ENCODE measurements around the gene FAM90A26. TPM values are rescaled to one million over a fixed set of nuclear protein-coding genes. Genes with fewer than 3 reads are reported as not detected.
"Not testable (repeated sequence)": the region's sequence is repeated elsewhere in the genome, so short reads cannot be mapped to it uniquely, and the experiment has no call there.

FAM90A26 gene
- total RNA-seq, 1 experiment from 2014 or later: not detected

- H3K27me3 ChIP-seq (ENCODE audit: insufficient read depth, low read length); H3K9me2 ChIP-seq (ENCODE audit: insufficient read depth); H3K79me2 ChIP-seq (ENCODE audit: insufficient read depth, low read length); H4K20me1 ChIP-seq (ENCODE audit: insufficient read depth); intact Hi-C loops (cut with micrococcal nuclease); H3K9me3 ChIP-seq (ENCODE audit: control insufficient read depth in 1 of 2, insufficient read depth in 1 of 2, low read depth in 1 of 2, low read length in 2 of 2); ATAC-seq; H3K36me3 ChIP-seq (ENCODE audit: control insufficient read depth in 1 of 2, insufficient read depth in 2 of 2, low read length in 2 of 2); POLR2A ChIA-PET; H2AFZ ChIP-seq (ENCODE audit: low read depth, low read length, poor library complexity, severe bottlenecking); CTCF ChIA-PET; DNase-seq (ENCODE audit: low read depth, low spot score); RAD21 ChIA-PET (ENCODE audit: low non-redundant PET in 1 of 2, low total read pairs in 2 of 2, uncharacterized antibody in 2 of 2, unreplicated experiment in 2 of 2): not testable (repeated sequence)
- peak overlapping the region; percentile 59 to 69 for H3K4me3 ChIP-seq (replicated peaks in 1 of 2; ENCODE audit: low read depth in 1 of 2, low read length in 2 of 2)
- H3K4me2 ChIP-seq (ENCODE audit: low read length): peak overlapping the region; percentile 84
- peaks cover 9 to 28% of the 10 kb centered on the region in 2 experiments for H3K4me1 ChIP-seq (ENCODE audit: control insufficient read depth in 1 of 2, insufficient read depth in 2 of 2, low read length in 2 of 2)
- H3K27ac ChIP-seq (ENCODE audit: low read depth, low read length): peak overlapping the region; percentile 85
- BruUV-seq (replicated peaks): TSS peak; percentile 75
- H3K9ac ChIP-seq (ENCODE audit: low read length): peak overlapping the region; percentile 92
- peak; percentile 42; the same call in 1 of the 2 replicates for TF ChIP-seq MAX (IDR thresholded peaks at IDR 0.05)
These were observed 16.5 kb upstream of the FAM90A26 start for GRCh38 chr4:9153571-9154157.

DNA sequence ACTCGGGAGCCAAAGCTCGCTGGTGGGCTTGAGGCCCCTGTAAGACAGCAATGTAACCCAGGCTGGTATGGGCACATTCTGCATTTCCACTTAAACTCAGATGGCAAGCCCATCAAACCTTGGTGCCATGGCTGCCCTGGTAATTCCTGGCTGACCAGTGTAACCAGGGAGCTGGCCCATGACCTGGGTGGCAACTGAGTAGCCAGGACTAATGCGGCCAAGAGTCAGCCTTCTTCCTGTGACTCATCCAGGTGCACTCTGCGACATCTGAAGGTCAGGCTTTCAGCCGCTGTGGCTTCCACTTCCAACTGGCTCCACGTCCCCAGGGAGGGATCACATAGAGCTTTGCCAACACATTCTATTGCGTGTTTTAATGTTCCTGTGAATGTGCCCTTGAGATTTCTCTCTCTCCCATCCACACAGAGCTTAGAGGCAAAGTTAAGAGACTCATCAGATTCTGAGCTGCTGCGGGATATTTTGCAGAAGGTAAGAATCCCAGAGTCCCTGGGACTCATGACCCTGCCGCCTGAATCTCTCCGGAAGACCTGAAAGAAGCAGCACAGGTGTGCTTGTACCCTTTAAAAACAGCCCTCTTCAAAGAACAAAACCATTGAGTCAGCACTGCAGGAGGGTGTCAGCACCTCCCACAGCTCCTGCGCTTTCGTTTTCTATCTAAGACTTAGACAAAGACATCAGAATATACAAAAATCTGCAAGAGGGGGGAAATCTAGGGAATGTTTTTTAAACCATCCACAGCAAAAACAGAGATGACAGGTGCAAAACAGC, 14.9 kb upstream of the FAM90A26 start:
- DNase-seq (ENCODE audit: low read depth, low spot score); ATAC-seq; CTCF ChIA-PET; POLR2A ChIA-PET; RAD21 ChIA-PET (ENCODE audit: low non-redundant PET in 1 of 2, low total read pairs in 2 of 2, uncharacterized antibody in 2 of 2, unreplicated experiment in 2 of 2); BruUV-seq (replicated peaks); H3K9me2 ChIP-seq (ENCODE audit: insufficient read depth); H2AFZ ChIP-seq (ENCODE audit: low read depth, low read length, poor library complexity, severe bottlenecking); H4K20me1 ChIP-seq (ENCODE audit: insufficient read depth); H3K27me3 ChIP-seq (ENCODE audit: insufficient read depth, low read length); H3K36me3 ChIP-seq (ENCODE audit: control insufficient read depth in 1 of 2, insufficient read depth in 2 of 2, low read length in 2 of 2); H3K9me3 ChIP-seq (ENCODE audit: control insufficient read depth in 1 of 2, insufficient read depth in 1 of 2, low read depth in 1 of 2, low read length in 2 of 2); intact Hi-C loops (cut with micrococcal nuclease); H3K79me2 ChIP-seq (ENCODE audit: insufficient read depth, low read length): not testable (repeated sequence)
- Histone ChIP-seq H3K27ac (ENCODE audit: low read depth, low read length) (peak overlapping the region; percentile 53), H3K4me1 (ENCODE audit: control insufficient read depth in 1 of 2, insufficient read depth in 2 of 2, low read length in 2 of 2) (peaks cover 9 to 28% of the 10 kb centered on the region in 2 experiments), H3K4me3 (replicated peaks in 1 of 2; ENCODE audit: low read depth in 1 of 2, low read length in 2 of 2) (0 out of 4 replicates have a peak overlapping the region, but pooled peaks of 1 of the 2 experiments have one; percentile 20), H3K9ac (ENCODE audit: low read length) (0 out of 2 replicates have a peak overlapping the region, but pooled peaks have one; percentile 92), H3K4me2 (ENCODE audit: low read length) (peak overlapping the region; percentile 84)
- TF ChIP-seq JUND (IDR thresholded peaks at IDR 0.05): peak; percentile 52
- TF ChIP-seq FOSL1 (IDR thresholded peaks at IDR 0.05; ENCODE audit: low read depth): peak; percentile 59
- TF ChIP-seq MAX (IDR thresholded peaks at IDR 0.05): peak; percentile 21; the same call in 1 of the 2 replicates

Measured in HCT116 (cell line).